ENCODE data around the gene DISC1. TPM values are rescaled to one million over a fixed set of nuclear protein-coding genes. Genes with fewer than 3 reads are reported as not detected.
A peak's percentile ranks its signal among the peaks of the same experiment; 100 is the strongest.

Gene DISC1
- total RNA-seq, 4 donors from 2014 or later = 9.6 to 27.9 (median 13.0) TPM

- ATAC-seq (ENCODE audit: low FRiP score) (peak; percentile 47), DNase-seq (ENCODE audit: low spot score) (no peak)
- TF ChIP-seq, protein P1, sequence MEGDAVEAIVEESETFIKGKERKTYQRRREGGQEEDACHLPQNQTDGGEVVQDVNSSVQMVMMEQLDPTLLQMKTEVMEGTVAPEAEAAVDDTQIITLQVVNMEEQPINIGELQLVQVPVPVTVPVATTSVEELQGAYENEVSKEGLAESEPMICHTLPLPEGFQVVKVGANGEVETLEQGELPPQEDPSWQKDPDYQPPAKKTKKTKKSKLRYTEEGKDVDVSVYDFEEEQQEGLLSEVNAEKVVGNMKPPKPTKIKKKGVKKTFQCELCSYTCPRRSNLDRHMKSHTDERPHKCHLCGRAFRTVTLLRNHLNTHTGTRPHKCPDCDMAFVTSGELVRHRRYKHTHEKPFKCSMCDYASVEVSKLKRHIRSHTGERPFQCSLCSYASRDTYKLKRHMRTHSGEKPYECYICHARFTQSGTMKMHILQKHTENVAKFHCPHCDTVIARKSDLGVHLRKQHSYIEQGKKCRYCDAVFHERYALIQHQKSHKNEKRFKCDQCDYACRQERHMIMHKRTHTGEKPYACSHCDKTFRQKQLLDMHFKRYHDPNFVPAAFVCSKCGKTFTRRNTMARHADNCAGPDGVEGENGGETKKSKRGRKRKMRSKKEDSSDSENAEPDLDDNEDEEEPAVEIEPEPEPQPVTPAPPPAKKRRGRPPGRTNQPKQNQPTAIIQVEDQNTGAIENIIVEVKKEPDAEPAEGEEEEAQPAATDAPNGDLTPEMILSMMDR (IDR thresholded peaks at IDR 0.05) = no peak
These were observed 235.2 kb downstream of the DISC1 start for GRCh38 chr1:231861541-231862481.

- TF ChIP-seq, protein P1 (IDR thresholded peaks at IDR 0.05) = no peak
- DNase-seq (ENCODE audit: low spot score) (no peak), ATAC-seq (ENCODE audit: low FRiP score) (no peak)
These were observed 236.0 kb downstream of the DISC1 start for GRCh38 chr1:231862611-231863010.

DNA sequence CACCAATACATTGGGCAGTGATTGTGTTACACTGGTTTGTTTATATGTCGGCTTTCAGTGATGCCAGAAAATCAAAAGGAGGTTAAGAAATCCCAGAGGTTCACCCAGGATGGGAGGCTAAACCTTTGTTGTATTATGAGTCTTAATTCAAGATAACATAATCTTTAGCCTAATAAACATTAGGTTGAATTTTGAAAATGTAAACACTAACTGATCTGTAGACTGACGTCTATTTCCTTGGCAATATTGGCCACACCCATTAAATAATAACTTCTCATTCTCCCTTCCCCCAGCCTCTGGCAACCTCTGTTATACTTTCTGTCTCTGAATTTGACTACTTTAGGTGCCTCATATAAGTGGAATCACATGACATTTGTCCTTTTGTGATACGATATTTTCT, 238.7 kb downstream of the DISC1 start:
- ATAC-seq (ENCODE audit: low FRiP score) (no peak), DNase-seq (ENCODE audit: low spot score) (no peak)
- TF ChIP-seq, protein P1 (IDR thresholded peaks at IDR 0.05) = no peak

- DNase-seq (ENCODE audit: low spot score) (peak; percentile 28), ATAC-seq (ENCODE audit: low FRiP score) (no peak)
- TF ChIP-seq, protein P1 (IDR thresholded peaks at IDR 0.05) = no peak
These were observed 240.1 kb downstream of the DISC1 start for GRCh38 chr1:231866392-231867331.

GRCh38 chr1:231867607-231868006, 241.0 kb downstream of the DISC1 start:
- TF ChIP-seq, protein P1 (IDR thresholded peaks at IDR 0.05) = no peak
- no peak for DNase-seq (ENCODE audit: low spot score)
- ATAC-seq (ENCODE audit: low FRiP score) = no peak

- ATAC-seq (ENCODE audit: low FRiP score) (no peak), DNase-seq (ENCODE audit: low spot score) (no peak)
- TF ChIP-seq, protein P1 (IDR thresholded peaks at IDR 0.05) = no peak
These were observed 242.8 kb downstream of the DISC1 start for GRCh38 chr1:231869364-231869763.

Measured in omental fat pad (tissue), 4 donors.